CD4-positive, alpha-beta T cell treated with Interleukin-17A for 1 hour (primary cell): ENCODE data around the gene PTX4.

Experiments
- DNase-seq: peaks from one replicate; pipeline ENCODE4 v3.0.0-alpha.2; 2020

PTX4 gene

GRCh38 chr16:1488619-1489018 is at the start of gene PTX4:
TSS of gene PTX4 (minus strand) at chr16:1488944. CDS start at chr16:1488909, 35 bp downstream.
- no peak for DNase-seq

- peak; percentile 25 for DNase-seq
These were observed 49.1 kb upstream of the PTX4 start for GRCh38 chr16:1537763-1538289.

- no peak for DNase-seq
These were observed 48.4 kb upstream of the PTX4 start for GRCh38 chr16:1537138-1537577.

GRCh38 chr16:1536601-1537000 is 47.9 kb upstream of the PTX4 start:
- DNase-seq: no peak

GRCh38 chr16:1535391-1536291 is 46.9 kb upstream of the PTX4 start:
- DNase-seq: peak; percentile 40

GRCh38 chr16:1534021-1535020 is 45.6 kb upstream of the PTX4 start:
- DNase-seq: no peak

- DNase-seq: peak; percentile 56
These were observed 44.8 kb upstream of the PTX4 start, which contains the start of gene TMEM204 for GRCh38 chr16:1533443-1533951. TSS of gene TMEM204 (plus strand) at chr16:1533666. CDS start at chr16:1534276, 610 bp downstream.

GRCh38 chr16:1532771-1533170 is 44.0 kb upstream of the PTX4 start:
- no peak for DNase-seq

GRCh38 chr16:1532081-1532760 is 43.5 kb upstream of the PTX4 start:
- no peak for DNase-seq

GRCh38 chr16:1531638-1531910 is 42.8 kb upstream of the PTX4 start:
- no peak for DNase-seq

GRCh38 chr16:1530883-1531637 is 42.3 kb upstream of the PTX4 start:
- DNase-seq: no peak

- no peak for DNase-seq
These were observed 41.7 kb upstream of the PTX4 start for GRCh38 chr16:1530349-1530882.

GRCh38 chr16:1528921-1529537 is 40.3 kb upstream of the PTX4 start:
- no peak for DNase-seq

GRCh38 chr16:1527836-1528811 is 39.4 kb upstream of the PTX4 start:
- DNase-seq: no peak

- DNase-seq: peak; percentile 25
These were observed 38.1 kb upstream of the PTX4 start for GRCh38 chr16:1526608-1527555.

GRCh38 chr16:1525871-1526607 is 37.3 kb upstream of the PTX4 start:
- DNase-seq: peak; percentile 41

- DNase-seq: no peak
These were observed 35.6 kb upstream of the PTX4 start for GRCh38 chr16:1524366-1524765.
